NCI-H510A treated with DMSO at 0.1 percent for 48 hours (cell line): ENCODE data around the gene ZNF112.
"Not testable (repeated sequence)": the region's sequence is repeated elsewhere in the genome, so short reads cannot be mapped to it uniquely, and the experiment has no call there.

Source experiments
- DNase-seq: peaks from one replicate; lab custom pipeline; 2025; lab: John Stamatoyannopoulos, UW

ZNF112 gene

DNA sequence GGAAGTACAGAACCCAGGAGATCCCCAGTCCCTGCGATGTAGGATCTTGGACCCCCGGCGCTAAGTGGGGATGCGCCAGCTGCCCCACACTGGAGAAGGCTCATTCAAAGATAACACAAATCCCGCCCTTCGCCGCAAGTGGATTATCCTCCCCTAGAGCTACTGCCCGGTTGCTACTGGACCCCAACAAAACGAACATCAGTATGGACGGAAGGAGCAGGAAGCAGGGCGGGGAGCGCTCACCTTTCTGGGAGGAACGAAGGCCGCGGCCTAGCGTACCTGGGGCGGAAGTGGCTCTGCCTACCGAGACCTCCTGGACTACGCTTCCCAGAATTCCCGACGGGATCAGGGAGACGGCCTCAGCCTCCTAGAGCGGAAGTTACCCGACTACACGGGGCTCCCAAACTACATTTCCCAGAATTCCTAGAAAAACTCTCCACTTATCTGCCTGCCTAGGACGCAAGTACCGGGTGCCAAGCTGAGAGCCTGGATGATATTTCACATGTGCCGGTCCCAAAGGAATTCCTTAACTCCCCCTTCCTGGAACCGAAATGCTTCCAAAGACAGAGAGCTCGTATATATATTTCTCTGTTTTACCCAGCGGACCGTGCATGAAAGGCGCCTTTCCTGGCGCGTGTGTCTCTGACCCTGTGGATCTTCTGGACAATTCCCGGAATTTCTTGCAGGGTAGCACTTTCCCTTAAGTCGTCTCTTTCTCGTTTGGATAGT is at the start of gene ZNF112:
TSS of gene ZNF112 (minus strand) at position 298 of the 729 bp plus-strand sequence. CDS start 16,141 bp downstream, outside the sequence.
- peak; percentile 90 for DNase-seq

DNA sequence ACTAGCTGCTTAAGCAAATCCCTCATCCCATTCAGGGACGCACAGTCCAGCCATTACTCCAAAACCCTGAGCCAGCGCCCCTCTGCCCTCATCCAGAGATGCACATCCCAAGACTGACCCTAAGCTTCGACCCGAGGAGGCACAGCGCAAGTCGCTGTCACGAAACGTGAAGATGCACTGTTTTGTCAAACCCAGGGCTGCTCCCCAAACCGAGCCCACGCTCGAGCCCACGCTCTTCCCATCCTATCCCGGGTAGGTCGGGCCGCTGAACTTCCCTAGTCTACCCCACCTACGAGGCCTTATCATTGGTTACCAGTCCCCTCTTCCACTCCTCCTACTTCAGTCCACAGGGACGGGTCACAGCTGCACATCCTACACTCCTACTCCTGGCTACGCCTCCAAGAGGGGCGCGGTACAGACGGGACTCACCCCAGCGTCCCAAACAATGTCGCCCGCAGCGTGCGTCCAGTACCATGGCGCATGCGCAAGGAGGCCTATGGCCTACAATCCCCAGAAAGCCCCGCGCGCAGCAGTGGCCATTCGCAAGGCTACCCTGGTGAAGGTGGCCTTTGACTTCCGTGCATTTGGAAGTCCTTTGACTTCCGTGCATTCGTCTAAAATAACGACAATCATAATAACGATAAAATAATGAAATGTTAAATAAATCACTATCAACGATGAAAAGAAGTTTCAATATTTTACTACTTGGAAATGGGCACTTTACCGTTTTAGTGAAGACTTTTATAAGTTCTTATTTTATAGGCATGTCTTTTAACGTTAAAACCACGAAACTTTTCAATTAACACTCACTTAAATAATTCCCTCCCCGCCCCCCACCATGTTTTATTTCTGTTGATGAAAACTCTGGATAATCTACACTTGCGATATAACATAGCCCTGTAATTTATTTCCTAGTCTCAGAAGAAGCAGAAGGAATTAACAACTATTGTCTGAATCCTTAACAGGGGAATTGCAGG is 44.9 kb upstream of the ZNF112 start, which contains the start of gene ZNF285:
TSS of gene ZNF285 (minus strand) at position 470 of the 977 bp plus-strand sequence. CDS start 4,395 bp downstream, outside the sequence.
- DNase-seq: no peak

DNA sequence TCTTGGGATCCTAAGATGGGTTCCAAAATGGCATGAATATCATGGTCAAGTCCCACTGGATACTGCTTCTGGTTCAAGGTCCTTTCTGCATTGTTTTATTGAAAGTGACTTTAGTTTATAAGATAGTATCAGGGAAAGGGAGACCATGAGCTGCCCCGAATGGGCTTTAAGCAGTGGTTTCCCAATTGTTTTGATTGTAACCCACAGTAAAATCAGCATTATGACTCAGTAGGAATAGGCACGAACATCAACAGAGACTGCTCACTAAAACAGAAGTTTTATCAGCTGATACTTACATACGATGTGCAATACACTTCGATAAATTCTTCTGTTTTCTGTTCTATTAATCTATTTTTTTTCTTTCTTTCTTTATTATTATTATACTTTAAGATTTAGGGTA is 32.8 kb upstream of the ZNF112 start:
- not testable (repeated sequence) for DNase-seq

DNA sequence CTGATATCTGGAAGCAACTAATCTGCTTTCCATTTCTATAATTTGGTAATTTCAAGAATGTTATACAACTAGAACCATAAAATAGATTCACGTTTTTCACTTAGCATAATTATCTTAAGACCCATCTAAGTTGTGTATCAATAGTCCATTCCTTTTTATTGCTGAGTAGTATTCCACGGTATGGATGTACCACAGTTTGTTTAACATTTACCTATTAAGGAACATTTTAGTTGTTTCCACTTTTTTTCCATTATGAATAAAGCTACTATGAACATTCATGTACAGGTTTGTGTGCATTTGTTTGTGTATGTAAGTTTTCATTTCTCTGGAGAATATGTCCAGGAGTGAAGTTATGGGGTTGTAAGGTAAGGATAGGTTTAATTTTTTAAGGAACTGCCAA is 18.3 kb upstream of the ZNF112 start:
- DNase-seq: no peak

DNA sequence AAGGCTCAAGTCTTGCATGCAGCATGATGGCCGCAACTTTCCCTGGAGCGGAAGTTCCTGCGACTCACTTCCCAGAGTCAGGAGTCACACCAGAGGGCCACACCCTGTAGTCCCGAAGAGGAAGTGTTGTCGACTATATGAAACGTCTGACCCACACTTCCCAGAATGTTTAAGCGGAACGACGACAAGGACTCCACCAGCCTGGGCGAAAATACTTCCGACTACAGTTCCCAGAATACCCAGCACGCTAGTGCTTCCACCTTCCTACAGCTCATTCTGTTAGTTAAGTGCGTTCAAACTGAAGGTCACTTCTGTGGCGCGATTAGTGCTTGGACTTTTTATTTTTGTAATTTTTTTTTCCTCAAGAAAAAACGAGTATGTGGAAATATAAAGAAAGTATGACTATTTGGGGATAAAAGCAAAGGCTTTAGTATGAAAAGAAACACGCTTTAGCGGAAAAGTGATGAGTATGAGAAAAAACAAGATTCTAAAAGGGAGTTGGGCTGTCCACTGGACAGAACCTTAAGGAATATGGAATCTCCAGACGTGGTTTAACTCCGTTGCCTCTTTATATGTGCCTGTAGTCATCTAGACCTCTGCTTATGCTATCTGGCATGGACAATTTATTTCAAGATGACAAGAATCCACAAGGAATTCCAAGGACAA is 15.5 kb upstream of the ZNF112 start:
- no peak for DNase-seq

DNA sequence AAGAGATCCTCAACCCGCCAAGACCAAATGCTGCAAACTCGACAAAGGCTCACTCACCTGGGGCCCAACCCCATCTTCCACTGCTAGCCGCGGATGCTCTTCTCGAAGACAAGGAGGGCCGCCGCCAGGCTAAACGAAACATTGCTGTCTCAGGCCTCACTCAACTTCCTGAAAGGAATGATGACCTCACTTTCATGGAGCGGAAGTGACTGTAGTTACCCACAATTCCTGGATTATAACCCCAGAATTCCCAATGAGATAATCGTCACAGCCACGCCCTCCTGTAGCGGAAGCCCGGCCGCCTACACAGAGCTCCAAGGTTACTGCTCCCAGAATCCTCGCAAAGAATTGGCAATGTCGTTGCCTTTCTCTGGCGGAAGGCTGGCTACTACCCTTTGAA is 10.5 kb upstream of the ZNF112 start:
- no peak for DNase-seq

DNA sequence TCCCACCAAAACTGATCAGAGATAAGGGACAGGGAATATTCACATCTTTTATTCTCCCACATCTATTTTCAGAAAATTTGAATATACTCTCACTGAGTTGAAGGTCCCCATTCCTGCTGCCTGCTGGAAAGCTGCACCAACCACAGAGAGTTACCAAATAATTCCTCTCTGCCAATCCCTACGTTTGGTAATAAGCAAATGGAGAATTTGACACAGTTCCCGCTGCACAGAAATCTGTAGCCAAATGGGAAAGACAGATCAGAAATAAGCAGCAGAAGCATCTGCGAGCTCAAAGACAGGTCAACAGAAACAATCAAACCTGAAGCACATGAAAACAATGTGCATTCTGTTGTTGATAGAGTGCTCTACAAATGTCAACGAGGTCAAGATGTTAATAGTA is 9.9 kb downstream of the ZNF112 start:
- no peak for DNase-seq

DNA sequence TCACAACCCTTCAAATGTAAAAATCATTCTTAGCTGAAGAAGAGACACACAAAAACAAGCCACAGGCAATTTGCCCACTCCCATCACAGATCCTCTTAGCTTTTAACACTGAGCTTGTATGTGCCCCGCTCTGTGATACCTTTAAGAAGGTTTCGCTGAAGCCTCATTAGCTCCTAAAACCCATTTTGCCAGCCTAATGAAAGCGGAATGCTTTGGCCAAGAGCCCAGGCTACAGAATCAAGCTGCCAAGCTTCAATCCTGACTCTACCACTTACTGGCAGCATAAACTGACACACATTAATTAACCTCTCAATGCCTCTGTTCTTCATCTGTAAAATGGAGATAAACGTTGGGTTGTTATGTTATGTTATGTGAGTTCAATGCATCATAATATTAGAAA is 10.5 kb downstream of the ZNF112 start:
- DNase-seq: no peak

DNA sequence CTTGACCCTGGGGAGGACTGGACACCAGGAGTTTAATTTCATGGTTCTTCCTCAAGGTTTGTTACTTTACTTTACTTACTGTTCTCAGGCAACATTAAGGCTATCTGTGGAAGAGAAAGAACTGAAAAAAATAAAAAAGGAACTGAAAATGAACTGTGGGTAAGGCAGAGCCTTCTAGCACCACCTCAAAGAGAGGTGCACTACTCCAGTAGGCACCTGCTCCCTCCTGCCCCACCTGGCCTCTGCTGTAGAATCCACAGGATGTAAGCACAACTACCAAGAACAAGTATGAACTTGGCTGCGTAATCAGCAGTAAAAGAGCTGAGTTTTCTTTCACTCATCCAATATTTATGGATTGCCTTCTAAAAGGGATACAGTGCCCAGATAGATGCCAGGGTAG is 12.2 kb downstream of the ZNF112 start:
- DNase-seq: no peak

DNA sequence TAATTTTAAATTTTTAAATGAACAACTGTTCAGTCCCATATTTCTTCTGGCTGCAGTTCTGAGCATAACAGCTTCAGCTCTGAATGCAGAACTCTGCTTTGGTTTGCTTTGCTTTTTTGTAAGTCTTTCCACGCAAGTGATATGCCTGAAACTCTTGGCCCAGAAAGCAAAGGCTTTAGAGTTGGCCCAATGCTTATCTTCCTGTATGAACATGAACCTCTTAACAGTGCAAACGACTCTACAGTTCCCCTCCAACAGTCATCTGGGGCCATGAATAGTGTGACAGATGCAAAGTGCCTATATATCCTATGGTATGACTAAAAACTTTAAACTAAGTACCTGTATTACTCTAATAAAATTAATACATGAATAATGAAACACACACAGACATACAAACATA is 14.7 kb downstream of the ZNF112 start:
- no peak for DNase-seq

DNA sequence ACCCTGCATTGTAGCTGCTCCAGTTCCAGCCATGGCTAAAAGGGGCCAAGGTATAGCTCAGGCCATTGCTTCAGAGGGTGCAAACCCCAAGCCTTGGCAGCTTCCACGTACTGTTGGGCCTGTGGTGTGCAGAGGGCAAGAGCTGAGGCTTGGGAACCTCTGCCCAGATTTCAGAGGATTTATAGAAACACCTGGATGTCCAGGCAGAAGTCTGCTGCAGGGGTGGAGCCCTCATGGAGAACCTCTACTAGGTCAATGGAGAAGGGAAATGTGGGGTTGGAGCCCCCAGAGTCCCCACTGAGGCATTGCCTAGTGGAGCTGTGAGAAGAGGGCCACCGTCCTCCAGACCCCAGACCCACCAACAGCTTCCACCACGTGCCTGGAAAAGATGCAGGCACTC is 21.8 kb downstream of the ZNF112 start:
- not testable (repeated sequence) for DNase-seq

DNA sequence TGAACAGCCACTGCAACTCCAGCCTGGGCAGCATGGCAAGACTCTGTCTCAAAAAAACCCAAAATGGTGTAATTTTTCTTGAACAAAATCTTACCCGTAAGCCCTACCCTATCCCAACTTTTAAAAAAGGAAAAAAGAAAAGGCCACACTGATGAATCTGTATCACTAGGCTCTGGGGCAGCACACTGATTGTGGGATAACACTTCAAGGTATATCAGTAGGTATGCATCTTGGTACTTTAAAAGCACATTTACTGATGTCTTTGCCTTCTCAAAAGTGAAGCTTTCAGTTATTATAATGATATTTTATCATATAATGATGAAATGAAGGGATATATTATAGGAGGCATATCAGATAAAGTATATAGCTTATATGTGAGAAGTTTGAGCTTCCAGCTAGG is 24.3 kb downstream of the ZNF112 start:
- no peak for DNase-seq

DNA sequence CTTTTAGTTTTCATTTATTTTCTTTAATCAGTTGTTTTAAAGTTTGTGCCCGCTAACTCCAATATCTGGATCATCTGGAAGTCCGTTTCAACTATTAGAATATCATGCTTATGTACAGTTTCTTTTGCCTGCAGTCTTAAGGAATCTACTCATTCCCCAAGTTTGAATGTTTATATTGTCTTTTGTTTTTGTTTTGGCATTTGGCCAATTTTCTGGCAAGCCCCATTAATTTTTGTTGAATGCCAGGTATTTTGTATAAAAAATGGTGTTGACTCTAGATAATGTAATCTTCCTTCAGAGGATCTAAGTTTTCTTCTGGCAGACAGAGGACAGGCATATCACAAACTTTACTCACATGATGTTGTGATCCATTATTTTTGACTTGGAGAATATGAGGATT is 40.6 kb downstream of the ZNF112 start:
- DNase-seq: no peak

DNA sequence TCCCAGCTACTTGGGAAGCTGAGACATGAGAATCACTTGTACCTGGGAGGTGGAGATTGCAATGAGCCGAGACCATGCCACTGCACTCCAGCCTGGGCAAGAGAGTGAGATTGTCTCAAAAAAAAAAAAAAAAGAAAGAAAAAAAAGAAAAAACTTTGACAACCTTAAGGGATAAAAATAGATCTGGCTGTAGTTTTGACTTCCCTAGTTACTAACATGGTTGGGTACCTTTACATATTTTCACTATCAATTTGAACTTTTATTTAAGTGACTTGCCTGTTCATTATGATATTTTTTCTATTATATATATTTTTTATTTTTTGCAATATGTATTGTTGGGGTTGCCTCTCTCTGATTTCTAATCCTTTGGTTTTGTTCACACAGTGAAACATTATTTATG is 43.2 kb downstream of the ZNF112 start:
- no peak for DNase-seq

DNA sequence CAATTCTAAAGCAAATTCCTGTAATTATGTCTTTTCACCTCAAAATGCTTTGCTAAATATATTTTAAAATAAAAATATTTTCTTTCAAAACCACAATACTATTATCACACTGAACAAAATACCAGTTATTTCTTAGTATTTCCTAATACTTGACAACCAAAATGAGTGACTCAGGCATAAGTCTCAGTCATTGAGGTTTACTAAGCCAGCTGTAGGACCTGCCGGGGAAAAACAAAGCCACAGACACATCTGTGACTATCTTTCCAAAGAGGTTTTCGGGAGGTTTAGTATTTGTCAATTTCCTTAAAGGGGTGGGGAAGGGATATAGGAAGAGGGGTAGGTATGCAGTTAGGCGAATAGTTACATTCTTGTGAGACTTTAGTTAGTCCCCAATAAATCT is 48.5 kb downstream of the ZNF112 start:
- no peak for DNase-seq

DNA sequence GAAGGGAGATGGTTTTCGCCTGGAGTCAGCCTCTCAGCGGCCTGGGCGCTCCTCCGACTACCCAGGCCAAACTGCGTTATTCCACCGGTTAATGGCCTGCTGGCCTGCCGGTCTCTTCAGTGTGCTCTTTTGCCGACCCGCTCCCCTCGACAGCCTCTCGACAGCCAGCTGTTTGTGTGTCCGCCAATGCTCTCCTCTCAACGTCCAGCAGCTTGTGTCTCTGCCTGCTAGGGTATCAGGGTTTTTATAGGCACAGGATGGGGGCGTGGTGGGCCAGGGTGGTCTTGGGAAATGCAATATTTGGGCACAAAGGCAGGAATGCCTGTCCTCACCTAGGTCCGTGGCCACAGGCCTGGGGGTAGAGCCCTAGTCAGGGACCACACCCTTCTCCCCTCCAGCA is 50.2 kb downstream of the ZNF112 start:
- DNase-seq: no peak

DNA sequence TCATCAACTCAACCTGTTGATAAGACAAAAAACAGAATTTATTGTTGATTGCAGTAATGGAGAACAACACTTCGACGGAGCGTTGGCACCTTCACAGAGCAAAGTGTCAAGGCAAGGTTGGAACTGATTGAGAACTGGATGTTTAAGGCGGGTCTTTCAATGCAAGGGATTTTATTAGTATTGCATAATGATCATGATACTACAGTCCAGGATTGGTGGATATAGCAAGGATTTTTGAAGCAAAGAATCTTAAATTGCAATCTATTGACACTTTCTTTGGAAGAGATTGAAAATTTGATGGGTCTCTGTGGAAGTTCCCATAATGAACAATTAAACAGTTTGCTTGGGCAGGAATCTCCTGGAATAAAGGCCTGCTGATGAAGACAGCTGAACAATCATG is 51.0 kb downstream of the ZNF112 start:
- no peak for DNase-seq

DNA sequence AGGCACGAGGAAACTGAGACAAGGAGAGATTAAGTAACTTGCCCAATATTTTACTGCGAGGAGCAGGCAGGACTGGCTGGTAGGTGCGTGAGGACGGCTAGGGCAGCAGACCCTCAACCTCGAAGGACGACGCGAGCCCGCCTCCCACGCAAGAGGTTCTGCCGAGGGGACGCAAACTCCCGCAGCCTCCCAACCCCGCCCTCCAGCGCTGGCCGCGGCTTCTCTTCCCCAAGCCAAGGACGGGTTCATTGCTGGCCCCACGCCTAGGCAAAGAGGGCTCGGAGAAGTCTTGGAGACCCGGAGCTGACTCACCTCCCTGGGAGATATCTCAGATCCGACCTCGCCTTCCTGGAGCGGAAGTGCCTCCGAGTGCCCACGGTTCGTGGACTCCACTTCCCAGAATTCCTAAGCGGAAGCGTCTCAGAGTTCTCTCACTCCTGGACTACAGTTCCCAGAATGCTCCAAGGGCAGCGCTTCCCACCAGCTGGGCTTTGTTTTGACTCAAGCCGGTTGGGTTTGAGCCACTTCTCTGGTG is 51.8 kb downstream of the ZNF112 start, which contains the start of gene ZNF235:
TSS of gene ZNF235 (minus strand) at position 367 of the 535 bp plus-strand sequence. CDS start 1,621 bp downstream, outside the sequence.
- DNase-seq: peak; percentile 83

DNA sequence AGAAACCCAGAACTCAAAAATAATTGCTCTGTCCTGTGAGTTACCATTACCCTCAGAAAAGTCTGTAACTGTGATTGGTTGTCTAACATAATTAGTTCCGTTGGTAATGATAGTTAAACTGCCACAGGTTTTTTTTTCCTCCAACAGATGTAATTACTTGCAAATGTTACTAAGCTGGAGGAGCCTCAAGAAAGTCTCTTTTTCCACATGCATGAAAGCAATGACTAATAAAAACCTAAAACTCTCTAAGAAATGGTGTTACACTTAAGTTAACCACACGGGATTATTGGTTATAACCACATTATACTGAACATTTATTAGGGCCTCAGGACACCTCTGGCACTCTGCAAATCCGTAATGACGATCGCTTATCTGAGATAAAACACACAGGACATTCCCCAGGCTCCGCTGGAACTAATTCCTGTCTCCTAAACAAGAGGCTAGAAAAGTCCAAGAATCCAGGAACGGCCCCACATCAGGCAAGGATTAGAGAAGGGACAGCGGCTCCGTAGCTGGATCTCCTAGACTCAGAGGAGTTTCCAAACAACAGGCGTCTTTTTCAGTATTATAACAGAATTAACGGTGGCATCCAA is 52.4 kb downstream of the ZNF112 start:
- DNase-seq: peak; percentile 27

DNA sequence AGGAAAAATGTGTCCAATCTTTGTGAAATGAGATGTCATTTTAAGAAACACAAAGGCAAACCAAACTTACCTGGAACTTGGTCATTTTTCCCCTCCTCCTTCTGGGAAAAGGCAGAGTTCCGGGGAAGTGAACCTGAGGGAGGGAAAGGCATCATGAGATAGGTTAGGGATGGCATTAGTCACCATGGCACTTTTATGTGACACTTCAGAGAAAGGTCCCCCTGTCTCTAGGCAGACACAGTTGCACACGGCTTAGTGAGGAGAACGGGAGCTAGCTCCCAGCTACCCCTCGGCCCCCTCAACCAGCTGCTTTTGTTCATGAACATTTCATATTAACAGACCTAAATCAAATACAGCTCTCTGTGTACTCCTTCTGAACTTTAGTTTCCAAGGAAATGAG is 53.2 kb downstream of the ZNF112 start:
- no peak for DNase-seq

DNA sequence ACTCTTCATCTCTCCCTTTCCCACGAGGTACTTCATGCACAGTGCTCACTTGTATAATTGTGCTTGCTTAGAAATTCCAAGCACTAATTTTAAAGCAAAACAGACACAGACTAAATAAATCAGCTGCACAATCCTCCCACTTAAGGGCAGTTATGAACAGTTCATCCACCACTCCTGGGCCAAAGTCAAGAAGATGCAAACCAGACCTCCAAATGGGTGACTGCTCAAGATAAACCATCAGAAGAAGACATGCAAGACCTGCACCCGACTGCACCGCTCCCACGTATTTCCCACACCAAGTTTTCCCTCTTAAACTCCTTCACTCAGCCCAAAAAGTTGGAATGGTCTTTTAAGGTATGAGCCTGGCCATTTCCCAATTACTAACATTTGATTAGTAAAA is 71.5 kb downstream of the ZNF112 start:
- DNase-seq: no peak

DNA sequence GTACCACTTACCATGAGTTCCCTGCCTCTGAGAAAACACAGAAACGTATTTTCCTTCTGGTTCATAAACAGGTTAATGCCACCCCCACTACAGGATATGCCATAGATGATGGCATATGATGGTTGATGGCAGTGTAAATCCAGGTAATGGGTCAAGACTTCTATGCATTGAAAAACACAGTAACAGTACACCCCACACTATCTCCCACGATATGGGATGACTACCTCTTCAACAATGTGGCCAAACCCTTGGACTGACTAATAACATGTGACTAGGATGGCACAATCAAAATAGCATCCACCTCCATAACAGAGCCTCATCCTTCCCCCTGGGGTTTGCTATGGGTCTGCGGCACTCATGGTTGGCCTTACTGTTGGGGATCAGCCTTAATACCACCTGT is 73.6 kb downstream of the ZNF112 start:
- DNase-seq: no peak
